Natural killer cell (primary cell): ENCODE data around the gene LINC01488. TPM values are rescaled to one million over a fixed set of nuclear protein-coding genes. Genes with fewer than 3 reads are reported as not detected.

Experiments
- ATAC-seq, 3 donors: fragments of 150-1000 bp in 2 of 3; fragments of 200-7000 bp in 1 of 3; cut with Tn5 transposase; 1 replicate in 1 of 3; 2 replicates in 2 of 3; pipeline ENCODE4 v1.10.0; 2021; ENCODE audit warnings: mild to moderate bottlenecking in 2 of 3, moderate library complexity in 2 of 3
- DNase-seq, 2 donors: peaks; one replicate each; pipeline versions ENCODE4 v3.0.0 to v3.0.0-alpha.2; 2013 to 2021; ENCODE audit warnings: mixed read lengths in 1 of 2
- H3K27ac ChIP-seq: one replicate; pipeline ENCODE4 v1.5.1; 2013; ENCODE audit warnings: mild to moderate bottlenecking, low read length
- H3K27me3 ChIP-seq: one replicate; pipeline ENCODE4 v1.6.1; 2013; ENCODE audit warnings: low read length; ENCODE audit not compliant: control insufficient read depth, insufficient read depth
- H3K36me3 ChIP-seq: one replicate; pipeline ENCODE4 v1.6.1; 2013; ENCODE audit warnings: low read length; ENCODE audit not compliant: control insufficient read depth, insufficient read depth
- H3K4me1 ChIP-seq: one replicate; pipeline ENCODE4 v1.6.1; 2013; ENCODE audit warnings: low read length; ENCODE audit not compliant: control insufficient read depth, insufficient read depth
- H3K4me3 ChIP-seq: one replicate; pipeline ENCODE4 v1.5.1; 2013; ENCODE audit warnings: low read length
- H3K9me3 ChIP-seq: one replicate; pipeline ENCODE4 v1.6.1; 2013; ENCODE audit warnings: low read length; ENCODE audit not compliant: control insufficient read depth, insufficient read depth
- H3K27ac Mint-ChIP-seq, 2 donors: one replicate each; pipeline ENCODE4 v1.8.0; 2022; ENCODE audit warnings: mild to moderate bottlenecking in 2 of 2, mixed read lengths in 2 of 2, moderate library complexity in 1 of 2
- H3K27me3 Mint-ChIP-seq, 2 donors: one replicate each; pipeline ENCODE4 v1.8.0; 2022; ENCODE audit warnings: low read depth in 2 of 2, mixed read lengths in 2 of 2
- H3K36me3 Mint-ChIP-seq: one replicate; pipeline ENCODE4 v1.8.0; 2022; ENCODE audit warnings: mixed read lengths
- H3K4me1 Mint-ChIP-seq, 2 donors: one replicate each; pipeline ENCODE4 v1.8.0; 2022; ENCODE audit warnings: mixed read lengths in 2 of 2
- H3K4me3 Mint-ChIP-seq: one replicate; pipeline ENCODE4 v1.8.0; 2022; ENCODE audit warnings: mild to moderate bottlenecking, moderate library complexity, mixed read lengths
- H3K9me3 Mint-ChIP-seq, 2 donors: one replicate each; pipeline ENCODE4 v1.8.0; 2022; ENCODE audit warnings: mixed read lengths in 2 of 2
- CTCF ChIP-seq: fragments of 200-600 bp; IDR thresholded peaks from one replicate; pipeline ENCODE4 v1.8.0; 2022; ENCODE audit warnings: antibody characterized with exemption
- WGBS: methylation state at CpG from one replicate; pipeline ENCODE4 v1.1.7; 2013; ENCODE audit warnings: missing lambda C conversion rate; ENCODE audit not compliant: insufficient coverage; 5-methylcytosine and 5-hydroxymethylcytosine counted together
- intact Hi-C: fragments of 100-400 bp; cut with micrococcal nuclease; formaldehyde crosslinking; loops from one replicate; pipeline ENCODE4 v1.14.2; 2022
- total RNA-seq, 4 donors: library from RNA; stranded (reverse); fragments of 120-200 nt in 1 of 4; gene quantifications; one replicate each; pipeline versions ENCODE4 v1.2.3 to v1.2.4, GENCODE V29; 2013 to 2022

Gene LINC01488
- total RNA-seq, 3 donors from 2014 or later (not counting 1 experiment from before 2014, with no cell fraction given) = not detected

- Mint-ChIP-seq H3K27ac (no peak overlapping the region), H3K9me3 (no peaks in the 10 kb centered on the region), H3K27me3 (peaks cover 7 to 8% of the 10 kb centered on the region in 2 donors), H3K36me3 (no peaks in the 10 kb centered on the region), H3K4me1 (no peaks in the 10 kb centered on the region), H3K4me3 (no peak overlapping the region)
- ATAC-seq (no peak), DNase-seq (no peak)
- H3K9me3 ChIP-seq = no peaks in the 10 kb centered on the region
- H3K4me3 ChIP-seq = no peak overlapping the region
- intact Hi-C loops = no loop called here
- WGBS = 89% methylated on average over 25 of the region's 27 CpGs
- H3K27me3 ChIP-seq = no peaks in the 10 kb centered on the region
- no peak overlapping the region for H3K27ac ChIP-seq
- H3K36me3 ChIP-seq = no peaks in the 10 kb centered on the region
- H3K4me1 ChIP-seq = no peaks in the 10 kb centered on the region
- no peak for TF ChIP-seq CTCF
Observed at GRCh38 chr11:69492201-69492991, 10.9 kb downstream of the LINC01488 start.

GRCh38 chr11:69493931-69494821 is 12.7 kb downstream of the LINC01488 start:
- 80% methylated on average over 27 of the region's 27 CpGs for WGBS
- Mint-ChIP-seq H3K4me1 (no peaks in the 10 kb centered on the region), H3K4me3 (no peak overlapping the region), H3K9me3 (no peaks in the 10 kb centered on the region), H3K27me3 (peaks cover 8 to 9% of the 10 kb centered on the region in 2 donors), H3K27ac (no peak overlapping the region), H3K36me3 (no peaks in the 10 kb centered on the region)
- no peak overlapping the region for H3K4me3 ChIP-seq
- H3K27ac ChIP-seq = no peak overlapping the region
- intact Hi-C loops = no loop called here
- TF ChIP-seq CTCF = no peak
- no peaks in the 10 kb centered on the region for H3K36me3 ChIP-seq
- no peaks in the 10 kb centered on the region for H3K27me3 ChIP-seq
- no peaks in the 10 kb centered on the region for H3K4me1 ChIP-seq
- no peaks in the 10 kb centered on the region for H3K9me3 ChIP-seq
- ATAC-seq = no peak
- DNase-seq = no peak

GRCh38 chr11:69494851-69495250 is 13.4 kb downstream of the LINC01488 start:
- DNase-seq = no peak
- peaks cover 8 to 9% of the 10 kb centered on the region in 2 donors for H3K27me3 Mint-ChIP-seq
- H3K9me3 ChIP-seq = no peaks in the 10 kb centered on the region
- H3K36me3 ChIP-seq = no peaks in the 10 kb centered on the region
- no peaks in the 10 kb centered on the region for H3K36me3 Mint-ChIP-seq
- no peak for TF ChIP-seq CTCF
- no peak overlapping the region for H3K27ac Mint-ChIP-seq
- H3K4me3 Mint-ChIP-seq = no peak overlapping the region
- no peak overlapping the region for H3K27ac ChIP-seq
- no peak overlapping the region for H3K4me3 ChIP-seq
- intact Hi-C loops = no loop called here
- WGBS = 85% methylated on average over 7 of the region's 7 CpGs
- ATAC-seq = no peak
- H3K9me3 Mint-ChIP-seq = no peaks in the 10 kb centered on the region
- H3K4me1 Mint-ChIP-seq = no peaks in the 10 kb centered on the region
- no peaks in the 10 kb centered on the region for H3K4me1 ChIP-seq
- H3K27me3 ChIP-seq = no peaks in the 10 kb centered on the region
